HFF-Myc (cell line): ENCODE measurements around the gene CNFN.

ENCODE experiments used
- DNase-seq: peaks from one replicate; pipeline ENCODE4 v3.0.0-alpha.2; 2011; ENCODE audit warnings: low read depth; ENCODE audit errors: extremely low read depth
- H3K4me3 ChIP-seq: replicated peaks from 2 replicates; pipeline ENCODE4 v1.5.1; 2011; ENCODE audit warnings: low read depth, mild to moderate bottlenecking, control low read depth, low read length
- TF ChIP-seq, protein P1 (sequence below): IDR thresholded peaks from 2 replicates; pipeline ENCODE4 v1.5.1; 2012; ENCODE audit warnings: mild to moderate bottlenecking, low read depth, low read length, control low read depth; ENCODE audit errors: missing control alignments

Gene CNFN

DNA sequence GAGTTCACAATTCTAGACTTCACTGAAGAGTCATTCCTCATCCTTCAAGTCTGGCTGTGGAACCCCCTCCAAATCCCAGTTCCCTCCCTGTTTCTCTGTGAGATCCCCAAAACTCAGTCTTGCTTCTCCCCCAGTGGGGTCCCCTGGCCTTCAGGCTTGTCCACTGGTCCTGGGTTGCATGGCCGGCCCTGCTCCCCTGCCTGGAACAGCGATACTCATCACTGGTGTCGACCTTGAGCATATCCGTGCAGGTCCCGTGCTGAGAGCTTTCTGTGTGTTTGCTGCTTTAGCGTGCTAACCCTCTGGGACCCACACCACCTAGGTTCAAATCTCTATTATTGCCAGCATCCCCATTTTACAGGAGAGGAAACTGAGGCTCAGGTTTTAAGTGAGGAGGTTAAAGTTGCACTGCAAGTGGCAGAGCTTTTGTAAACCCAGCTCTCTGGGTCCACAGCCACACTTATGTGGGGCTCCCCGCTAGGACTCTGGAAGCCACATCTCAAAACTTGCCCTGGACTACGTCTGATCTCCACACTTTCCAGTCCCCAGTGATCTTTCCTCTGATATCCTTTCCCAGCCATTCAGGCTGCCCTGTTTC is 21.6 kb upstream of the CNFN start:
- TF ChIP-seq, protein P1, sequence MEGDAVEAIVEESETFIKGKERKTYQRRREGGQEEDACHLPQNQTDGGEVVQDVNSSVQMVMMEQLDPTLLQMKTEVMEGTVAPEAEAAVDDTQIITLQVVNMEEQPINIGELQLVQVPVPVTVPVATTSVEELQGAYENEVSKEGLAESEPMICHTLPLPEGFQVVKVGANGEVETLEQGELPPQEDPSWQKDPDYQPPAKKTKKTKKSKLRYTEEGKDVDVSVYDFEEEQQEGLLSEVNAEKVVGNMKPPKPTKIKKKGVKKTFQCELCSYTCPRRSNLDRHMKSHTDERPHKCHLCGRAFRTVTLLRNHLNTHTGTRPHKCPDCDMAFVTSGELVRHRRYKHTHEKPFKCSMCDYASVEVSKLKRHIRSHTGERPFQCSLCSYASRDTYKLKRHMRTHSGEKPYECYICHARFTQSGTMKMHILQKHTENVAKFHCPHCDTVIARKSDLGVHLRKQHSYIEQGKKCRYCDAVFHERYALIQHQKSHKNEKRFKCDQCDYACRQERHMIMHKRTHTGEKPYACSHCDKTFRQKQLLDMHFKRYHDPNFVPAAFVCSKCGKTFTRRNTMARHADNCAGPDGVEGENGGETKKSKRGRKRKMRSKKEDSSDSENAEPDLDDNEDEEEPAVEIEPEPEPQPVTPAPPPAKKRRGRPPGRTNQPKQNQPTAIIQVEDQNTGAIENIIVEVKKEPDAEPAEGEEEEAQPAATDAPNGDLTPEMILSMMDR: no peak

DNA sequence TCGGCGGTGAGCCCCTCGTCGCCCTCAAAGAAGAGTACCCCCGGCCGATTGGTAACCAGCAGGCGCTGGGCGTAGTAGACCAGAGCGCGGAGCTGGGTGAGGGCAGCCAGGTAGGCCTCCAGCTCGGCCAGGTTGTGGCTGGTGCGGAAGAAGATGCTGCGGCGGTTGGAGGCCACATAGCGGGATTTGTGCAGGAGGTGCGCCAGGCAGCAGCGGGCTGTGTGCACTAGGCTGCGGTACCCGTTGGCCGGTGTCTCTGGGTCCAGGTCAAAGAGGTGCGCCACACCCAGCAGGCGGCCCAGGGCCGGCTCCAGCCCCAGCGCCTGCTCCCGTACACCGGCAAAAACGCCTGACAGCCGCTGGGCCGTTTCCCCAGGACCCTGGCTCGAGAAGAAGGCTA is 20.3 kb upstream of the CNFN start:
- DNase-seq: no peak
- H3K4me3 ChIP-seq: no peak overlapping the region
- TF ChIP-seq, protein P1: no peak

More for the DNA sequence above, 21.6 kb upstream of the CNFN start:
- DNase-seq: no peak
- H3K4me3 ChIP-seq: no peak overlapping the region

DNA sequence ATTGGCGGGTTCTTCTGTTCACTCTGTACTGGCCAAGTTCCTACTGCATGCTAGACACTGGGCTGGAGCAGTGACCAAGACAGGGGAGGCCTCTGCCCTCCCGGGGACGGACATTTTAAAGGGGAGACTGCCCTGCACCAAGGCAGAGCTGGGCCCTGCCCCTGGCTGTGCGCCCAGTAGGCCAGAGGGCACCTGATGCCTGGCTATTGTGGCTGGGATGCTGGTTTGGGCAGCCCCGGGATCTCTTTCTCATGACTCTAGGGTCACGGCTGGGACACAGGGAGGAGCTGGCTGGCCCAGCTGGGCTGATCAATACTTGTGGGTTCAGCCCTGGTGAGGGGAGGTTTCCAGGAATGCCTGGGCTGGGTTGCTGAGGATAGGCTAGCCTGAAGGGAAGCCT is 19.4 kb upstream of the CNFN start:
- H3K4me3 ChIP-seq: no peak overlapping the region
- TF ChIP-seq, protein P1: no peak
- DNase-seq: no peak

DNA sequence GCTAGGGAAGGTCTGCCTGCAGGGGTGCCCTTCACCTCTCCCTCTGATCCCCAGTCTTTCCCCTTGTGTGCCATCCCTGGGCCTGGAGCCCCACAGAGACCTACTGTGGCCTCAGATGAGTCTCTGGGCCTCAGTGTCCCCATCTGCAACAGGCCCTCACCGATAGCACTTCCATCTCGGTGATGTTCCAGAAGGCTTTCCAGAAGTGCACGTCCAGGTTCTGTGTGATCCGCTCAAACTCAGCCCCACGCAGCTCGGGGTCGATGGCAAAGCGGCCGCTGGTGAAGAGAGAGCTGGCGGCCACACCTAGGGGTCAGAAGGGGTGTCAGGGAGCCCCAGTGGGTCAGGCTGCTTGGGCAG is 17.7 kb upstream of the CNFN start:
- H3K4me3 ChIP-seq: no peak overlapping the region
- TF ChIP-seq, protein P1: no peak
- DNase-seq: no peak

DNA sequence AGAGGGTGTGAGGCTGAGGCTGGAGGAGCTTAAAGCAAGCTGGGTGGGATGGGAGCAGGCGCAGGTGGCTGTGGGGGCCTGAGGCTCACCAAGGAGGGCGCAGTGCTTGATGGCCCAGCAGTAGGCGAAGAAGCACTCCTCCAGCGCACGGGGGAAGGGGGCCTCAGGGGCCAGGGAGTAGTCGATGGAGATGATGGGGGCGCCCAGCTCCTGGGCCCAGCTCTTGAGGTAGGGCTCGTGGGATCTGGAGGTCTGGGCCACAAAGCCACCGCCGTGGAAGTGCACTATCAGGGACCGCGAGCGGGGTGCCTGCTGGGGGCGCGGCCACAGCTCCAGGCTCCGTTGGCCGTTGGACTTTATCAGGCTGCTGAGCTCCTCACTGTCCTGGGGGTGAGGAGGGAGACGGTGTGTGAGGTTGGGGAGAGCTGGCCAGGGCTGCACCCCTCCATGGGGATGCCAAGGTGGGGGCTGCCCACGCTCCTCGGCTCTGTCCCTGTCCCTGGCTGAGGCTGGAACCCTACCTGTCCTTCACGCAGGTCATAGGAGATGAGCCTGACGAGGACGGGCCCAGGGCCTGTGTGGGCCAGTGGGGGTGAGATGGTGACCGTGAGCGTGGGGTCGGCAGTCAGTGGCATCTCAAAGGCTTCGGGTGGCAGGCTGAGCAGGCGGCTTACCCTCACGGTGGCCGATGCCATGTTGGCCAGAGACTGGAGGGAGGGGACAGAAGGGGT is 17.2 kb upstream of the CNFN start:
- TF ChIP-seq, protein P1: no peak
- no peak for DNase-seq
- no peak overlapping the region for H3K4me3 ChIP-seq

DNA sequence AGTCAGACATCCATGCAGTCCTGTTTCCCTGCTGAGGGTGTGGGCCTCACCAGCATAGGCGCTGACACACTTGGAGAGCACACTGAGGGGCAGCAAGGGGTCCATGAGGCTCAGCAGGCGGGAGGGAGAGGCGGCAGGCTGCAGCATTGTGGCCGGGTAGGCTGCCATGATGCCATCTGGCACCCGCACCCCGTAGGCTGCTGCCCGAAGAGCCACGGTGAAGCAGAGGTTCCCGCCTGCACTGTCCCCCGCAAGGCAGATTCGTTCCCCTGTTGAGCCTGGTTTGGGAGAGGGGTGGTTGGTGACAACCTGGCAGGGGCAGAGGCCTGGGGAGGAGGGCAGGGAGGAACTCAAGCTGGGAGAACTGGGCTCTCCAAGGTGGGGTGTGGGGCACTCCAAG is 16.0 kb upstream of the CNFN start:
- TF ChIP-seq, protein P1: no peak
- no peak overlapping the region for H3K4me3 ChIP-seq
- DNase-seq: no peak
